AML-193 (cell line): ENCODE measurements around the gene HHATL.

ENCODE experiments used
- DNase-seq, 2 experiments: peaks; one replicate each; lab custom pipeline; 2025; lab: John Stamatoyannopoulos, UW

The HHATL gene

DNA sequence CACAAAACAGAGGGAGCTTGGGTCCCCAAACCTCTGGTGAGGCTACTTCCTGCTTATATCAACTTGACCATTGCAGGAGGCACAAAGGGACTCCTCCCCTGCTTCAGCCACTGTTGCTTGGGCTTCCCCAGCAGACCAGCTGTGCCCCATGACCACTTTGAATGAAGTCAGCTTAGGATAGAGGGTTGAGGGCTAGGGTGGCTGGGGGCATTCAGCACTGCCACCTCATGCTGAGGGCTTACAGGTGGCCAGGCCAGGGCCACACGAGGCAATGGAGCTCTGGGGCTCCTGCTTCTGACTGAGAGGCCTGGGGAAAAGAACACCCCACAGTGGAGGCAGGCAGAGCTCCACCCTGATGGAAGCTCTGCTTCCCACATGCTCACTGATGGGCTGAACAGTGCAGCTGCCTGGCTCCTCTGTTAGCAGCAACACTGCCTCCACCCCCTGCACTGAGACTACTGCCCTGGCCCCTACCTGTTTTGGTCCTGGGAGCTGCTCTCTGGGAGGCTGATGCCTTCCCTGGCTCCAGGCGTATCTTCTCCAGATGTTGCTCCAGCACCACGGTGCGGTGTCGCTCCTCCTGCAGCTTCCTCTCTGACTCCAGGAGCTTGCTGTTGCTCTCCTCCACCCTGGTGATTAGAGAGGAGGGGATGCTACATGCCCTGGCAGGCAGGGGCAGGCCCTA, 10.2 kb upstream of the HHATL start:
- DNase-seq = no peak

DNA sequence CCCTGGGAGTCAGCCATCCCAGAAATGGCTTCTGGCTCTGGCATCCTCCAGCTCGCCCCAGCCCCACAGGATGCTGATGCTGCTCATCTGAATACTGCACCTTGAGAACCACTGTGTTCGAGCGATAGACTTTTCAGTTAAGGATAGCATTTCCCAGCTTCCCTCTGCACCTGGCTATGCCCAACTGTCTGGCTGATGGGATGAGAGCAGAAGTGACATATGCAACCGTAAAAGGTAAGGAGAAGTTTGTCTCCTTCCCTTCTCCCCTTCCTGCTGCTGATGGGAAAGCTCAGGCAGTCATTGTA, 9.7 kb upstream of the HHATL start:
- DNase-seq = no peak

DNA sequence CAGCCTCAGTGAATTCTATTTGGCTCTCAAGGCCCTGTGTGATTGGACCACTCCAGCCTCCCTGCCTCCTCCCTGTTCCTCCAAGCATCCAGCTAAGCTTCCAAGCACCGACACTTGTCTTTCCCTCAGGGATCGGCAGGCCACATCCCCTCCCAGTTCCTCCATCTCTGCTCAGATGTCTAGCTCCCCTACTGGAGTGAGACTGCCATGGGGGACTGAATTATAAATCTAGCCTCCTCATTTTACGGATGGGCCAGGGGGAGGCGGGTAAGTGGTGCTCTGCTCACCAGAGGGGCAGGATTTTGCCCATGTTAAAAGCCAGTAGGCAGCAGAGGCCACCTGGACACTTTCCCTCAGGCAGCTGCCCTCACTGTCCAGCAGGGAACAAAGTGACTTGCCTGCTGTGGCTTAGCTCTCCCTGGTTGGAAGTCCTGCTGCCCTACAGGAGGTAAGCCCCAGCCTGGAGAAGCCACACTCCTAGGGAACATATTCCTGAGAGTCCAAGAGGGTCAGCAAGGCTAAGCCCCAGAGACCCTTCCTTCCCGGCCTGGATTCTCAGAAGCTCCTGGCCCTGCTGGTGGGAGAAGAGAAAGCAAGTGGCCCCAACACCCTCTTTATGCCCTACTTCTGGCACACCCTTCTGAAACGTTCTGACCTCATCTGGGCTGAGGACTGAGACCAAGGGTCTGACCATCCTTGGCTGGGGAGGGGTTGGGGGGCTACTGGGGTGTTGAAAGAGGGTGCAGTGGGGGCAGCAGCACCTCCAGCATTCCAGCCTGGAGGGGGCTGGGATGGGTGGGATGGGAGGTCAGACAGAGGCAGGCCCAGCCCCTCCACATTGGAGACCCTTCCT, 9.1 kb upstream of the HHATL start:
- DNase-seq = no peak

DNA sequence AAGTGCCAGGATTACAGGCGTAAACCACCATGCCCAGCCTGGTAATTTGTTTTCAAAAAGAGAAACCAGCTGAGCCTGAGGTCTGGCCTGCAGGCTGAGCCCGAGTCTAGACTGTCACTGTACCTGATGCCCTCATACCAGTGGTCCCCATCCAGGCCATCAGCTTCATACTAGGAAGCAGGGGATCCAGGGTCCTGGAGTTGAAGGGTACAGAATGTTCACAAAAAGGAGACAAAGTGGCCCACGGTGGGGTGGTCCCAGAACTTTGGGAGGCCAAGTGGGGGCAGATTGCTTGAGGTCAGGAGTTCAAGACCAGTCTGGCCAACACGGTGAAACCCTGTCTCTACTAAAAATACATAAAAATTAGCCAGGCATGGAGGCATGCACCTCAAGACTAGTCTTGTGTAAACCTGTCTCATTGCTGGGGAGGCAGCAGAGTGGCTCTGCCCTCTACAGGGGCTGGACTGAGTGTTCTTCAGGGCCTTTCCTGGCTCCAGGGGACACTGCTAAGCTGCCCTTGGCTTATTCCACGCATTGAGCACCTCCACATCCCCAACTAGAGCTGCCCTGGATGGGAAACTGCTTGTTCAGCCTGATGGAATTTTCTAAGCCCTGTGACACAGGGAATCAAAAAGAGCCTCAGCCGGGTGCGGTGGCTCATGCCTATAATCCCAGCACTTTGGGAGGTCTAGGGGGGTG, 7.9 kb upstream of the HHATL start:
- no peak for DNase-seq

DNA sequence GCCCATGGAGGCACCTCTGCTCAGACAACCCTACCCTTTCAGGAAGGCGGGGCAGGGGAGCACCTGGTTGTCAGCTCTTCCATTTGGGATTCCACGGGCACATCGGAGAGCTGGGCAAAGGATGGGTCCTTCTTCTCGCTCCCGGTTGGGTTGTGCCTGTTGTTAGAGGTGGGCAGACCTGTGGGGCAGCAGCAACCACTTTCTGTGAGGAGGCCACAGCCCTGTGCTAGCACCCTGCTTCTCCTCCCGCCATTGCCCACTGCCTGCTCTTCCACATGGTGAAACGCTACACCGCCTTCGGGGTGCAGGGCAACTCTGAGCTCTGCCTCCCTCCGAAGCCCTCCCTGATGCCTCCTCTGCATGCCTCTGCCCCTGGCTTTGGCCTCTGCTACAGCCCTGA, 7.0 kb upstream of the HHATL start:
- no peak for DNase-seq

DNA sequence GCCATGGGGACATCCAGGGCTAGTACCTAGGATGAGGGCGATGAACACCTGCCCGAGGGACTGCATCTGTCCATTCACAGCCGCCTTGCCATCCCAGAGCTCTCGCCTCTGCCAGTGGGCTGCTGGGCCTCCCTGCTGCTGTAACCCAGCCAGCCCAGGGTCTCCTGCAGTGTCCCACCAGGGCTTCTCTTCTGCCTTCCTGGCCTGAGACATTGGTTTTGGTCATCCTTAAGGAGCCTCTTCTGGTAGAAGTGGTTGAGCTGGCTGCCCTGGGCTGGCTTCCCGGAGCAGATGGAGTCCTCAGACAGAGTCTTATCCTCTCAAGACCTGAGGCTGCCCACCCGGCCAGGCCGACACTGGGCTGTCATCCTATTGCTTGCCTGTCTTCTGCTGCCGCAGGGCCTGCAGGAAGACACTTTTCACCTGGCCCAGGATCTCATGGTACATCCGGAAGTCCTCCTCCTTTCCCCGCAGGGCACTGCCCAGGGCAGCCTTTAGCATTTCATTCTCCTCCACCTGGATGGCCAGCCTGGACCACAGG, 6.1 kb upstream of the HHATL start:
- DNase-seq = no peak

DNA sequence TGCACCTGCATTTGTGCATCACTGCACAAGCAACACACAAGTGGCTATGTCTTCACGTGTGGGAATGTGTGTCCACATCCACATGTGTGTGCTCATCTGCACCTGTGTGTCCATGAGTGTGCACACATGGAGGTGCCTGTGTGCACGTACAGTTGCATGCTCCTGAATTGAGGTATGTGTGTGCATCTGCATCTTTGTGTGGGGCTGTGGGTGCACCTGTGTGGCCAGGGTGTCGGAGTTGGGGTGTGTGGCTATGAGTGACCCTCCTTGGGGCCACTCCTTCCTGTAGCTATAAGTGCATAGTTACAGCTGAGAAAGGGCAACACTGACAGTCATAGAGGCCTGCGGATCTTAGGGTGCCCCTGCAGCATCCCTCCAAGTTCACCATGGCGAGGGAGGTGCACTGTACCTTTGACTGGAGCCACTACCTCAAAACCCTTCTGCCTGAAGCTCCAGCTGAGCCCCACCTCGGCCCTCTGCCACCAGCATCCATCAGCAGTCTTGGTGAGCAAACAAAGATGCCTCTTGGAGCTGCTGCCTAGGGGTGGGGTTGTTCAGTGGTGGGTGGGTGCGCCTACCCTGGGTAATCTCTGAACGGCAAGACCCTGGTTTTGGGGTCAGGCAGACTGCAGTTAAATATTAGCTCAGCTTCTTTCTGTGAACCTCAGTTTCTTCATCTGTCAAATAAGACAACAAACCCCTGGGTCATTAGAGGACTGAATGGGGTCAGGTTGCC, 5.2 kb upstream of the HHATL start:
- no peak for DNase-seq

DNA sequence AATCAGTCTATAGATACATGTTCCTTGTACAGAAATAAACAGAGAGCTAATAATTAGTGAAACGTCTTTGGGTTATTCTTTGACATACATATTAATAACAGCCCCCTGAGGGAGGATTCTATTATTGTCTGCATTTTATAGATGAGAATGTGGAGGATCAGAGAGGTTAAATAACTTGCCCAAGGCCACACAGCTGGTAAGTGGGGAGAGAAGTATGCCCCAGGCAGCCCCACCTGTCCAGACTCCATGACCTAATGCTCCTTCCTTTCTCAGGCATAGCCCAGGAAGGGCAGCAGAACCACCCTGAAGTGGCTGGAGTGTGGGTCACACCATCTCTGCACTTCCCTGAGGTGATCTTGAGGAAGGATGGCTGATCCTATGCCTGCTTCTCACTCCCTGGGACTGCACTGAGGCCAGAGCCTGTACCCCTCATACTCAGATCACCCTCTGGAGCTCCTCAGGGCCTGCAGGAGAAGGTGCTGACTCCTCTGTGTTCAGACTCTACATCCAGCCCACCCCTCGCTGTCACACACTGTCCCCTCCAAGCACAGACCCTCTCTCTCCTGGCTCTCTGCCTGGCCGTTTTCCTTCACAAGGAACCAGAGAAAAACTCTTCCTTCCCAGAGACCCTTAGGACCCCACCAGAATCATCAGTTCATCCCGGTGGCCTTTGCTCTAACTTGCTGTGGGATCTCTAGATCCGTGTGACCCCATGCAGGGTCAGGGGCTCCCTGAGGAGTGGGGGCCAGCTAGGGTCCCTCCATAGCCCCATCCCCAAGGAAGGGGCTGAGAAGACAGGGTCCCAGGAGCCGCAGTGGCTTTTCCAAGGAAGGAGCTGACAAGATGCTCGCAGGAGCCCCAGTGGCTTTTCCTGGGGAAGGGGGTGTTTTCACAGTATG, 4.4 kb upstream of the HHATL start:
- no peak for DNase-seq

DNA sequence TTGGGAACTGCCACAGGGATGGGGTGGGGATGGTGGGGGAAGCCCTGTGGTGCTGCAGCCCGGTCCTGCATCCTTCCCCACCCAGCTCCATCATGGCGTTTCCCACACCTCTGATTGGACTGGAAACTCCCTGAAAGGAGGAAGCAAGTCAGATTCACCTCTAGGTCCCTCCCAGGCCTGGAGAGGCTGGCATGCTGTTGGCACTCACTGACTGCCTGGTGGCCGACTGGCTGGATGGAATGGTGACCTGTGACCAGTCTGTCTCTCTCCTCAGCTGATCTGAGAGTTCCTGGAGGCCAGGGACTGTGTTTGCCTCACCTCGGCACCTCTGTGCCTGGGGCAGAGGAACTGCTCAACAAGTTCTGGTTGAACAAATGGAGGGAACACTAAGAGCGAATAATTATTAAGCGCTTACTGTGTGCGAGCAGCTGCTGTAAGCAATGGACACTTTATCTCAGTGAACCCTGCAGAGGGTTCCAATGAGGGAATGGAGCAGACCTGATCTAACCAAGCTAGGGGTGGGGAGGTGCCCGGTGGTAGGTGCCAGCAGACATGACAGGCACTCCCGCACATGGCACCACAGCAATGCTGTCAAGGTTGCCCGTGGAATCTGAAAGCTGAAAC, 3.5 kb upstream of the HHATL start:
- no peak for DNase-seq

DNA sequence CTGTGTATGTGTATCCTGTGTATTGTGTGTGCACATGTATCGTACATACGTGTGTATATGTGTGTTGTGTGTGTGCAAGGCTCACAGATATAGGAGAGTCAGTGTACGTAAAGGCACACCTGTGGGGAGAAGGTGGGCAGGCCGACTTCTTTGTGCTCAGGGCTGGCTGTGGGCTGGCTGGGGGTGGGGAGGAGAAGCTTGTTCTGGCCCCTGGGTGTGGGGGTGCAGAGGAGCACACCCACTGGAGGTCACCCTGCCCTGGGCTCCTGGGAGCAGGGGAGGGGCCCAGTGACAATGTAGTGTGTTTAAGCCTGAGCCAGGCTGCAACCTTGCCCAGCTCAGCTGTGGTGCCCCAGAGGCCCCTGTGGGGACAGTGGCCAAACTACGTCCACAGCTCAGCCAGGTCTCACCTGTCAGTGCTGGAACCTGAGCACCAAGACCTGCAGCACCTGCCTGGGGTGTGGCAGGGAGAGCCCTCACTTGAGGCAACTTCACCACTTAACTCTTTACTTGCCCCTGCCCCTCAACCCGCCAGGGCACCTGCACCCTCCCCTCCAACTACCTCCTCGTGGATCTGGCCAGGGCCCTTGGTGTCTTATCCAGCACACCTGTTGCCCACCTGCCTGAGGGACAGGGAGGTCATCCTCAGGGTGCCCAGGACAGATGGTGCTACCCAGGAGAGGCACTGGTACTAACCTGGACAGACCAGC, 2.6 kb upstream of the HHATL start:
- no peak for DNase-seq

DNA sequence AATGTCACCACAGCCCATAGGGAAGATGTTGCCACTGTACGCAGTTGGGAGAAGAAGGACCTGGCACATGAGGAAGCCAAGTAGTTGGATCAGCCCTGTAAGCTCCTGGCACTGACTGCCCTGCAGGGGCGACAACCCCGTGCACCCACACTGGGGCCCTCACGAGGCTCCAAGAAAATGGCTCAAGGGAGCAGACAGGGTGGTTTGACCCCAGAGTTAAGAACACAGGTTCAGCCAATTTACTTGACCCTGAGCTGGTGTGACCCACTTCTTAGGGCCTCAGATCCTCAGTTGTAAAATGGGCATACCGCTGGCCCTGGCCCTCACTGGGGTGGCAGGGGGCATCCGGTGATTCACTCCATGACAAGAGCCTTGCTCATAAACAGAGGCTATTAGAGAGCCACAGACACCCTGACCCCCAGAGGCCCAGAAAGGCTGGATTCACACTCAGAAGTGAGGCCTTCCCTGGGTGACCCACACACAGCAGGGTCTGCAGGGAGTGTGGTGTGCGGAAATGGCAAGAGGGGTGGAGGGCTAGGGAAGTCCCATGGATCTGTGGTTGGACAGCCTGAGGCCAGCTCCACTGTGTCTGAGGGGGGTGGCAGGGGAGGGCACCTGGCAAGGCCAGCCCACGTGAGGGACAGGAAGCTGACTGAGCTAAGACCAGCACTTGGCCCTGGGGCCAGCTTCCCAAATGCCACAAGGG, 1.7 kb upstream of the HHATL start:
- no peak for DNase-seq

DNA sequence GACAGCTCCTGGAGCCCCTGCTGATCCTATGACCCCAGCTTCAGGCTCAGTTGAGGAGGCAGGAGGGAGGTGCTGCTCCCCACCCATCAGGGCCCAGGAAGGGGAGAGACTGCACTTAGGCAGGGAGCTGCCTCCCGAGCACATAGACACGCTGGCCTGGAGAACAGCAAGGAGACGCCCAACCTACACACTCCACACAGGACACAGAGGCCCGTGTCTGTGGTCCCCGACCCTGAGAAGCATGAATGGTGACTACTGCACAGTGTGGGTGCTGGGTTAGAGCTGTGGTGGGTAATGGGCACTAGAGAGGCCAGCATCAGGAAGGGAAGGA, 1.1 kb upstream of the HHATL start:
- DNase-seq = no peak

DNA sequence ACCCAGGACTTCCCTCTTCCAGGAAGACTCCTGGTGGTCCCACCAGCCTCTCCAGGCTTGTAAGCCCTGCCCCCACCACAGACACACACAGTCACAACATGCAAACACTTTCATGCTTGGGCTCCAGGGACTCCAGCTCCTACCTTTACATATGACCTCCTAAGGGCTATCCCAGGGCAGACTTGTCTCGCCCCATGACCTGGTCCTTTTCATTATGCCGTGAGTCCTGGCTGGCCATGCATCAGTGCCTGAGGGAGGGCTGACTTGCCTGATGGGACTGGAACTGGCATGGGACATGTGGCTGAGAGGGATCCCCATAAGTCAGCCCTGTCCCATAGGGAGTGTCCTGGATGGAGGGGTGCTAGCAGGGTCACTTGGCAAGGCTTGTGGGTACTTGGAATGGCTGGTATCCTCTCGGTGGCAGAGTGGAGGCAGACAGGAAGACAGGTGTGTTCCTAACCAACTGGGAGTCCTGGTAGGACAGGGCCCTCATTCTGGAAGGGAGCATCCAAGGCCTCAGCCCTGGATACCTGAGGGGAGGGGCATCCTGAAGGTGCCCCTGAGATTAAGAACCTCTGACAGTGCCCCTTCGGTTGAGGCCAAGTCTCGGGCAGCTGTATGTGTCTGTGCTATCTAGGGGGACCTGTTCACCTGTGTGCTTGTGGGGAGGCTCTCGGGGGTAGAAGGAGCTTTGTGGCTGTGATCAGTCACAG, 540 bp upstream of the HHATL start:
- no peak for DNase-seq

DNA sequence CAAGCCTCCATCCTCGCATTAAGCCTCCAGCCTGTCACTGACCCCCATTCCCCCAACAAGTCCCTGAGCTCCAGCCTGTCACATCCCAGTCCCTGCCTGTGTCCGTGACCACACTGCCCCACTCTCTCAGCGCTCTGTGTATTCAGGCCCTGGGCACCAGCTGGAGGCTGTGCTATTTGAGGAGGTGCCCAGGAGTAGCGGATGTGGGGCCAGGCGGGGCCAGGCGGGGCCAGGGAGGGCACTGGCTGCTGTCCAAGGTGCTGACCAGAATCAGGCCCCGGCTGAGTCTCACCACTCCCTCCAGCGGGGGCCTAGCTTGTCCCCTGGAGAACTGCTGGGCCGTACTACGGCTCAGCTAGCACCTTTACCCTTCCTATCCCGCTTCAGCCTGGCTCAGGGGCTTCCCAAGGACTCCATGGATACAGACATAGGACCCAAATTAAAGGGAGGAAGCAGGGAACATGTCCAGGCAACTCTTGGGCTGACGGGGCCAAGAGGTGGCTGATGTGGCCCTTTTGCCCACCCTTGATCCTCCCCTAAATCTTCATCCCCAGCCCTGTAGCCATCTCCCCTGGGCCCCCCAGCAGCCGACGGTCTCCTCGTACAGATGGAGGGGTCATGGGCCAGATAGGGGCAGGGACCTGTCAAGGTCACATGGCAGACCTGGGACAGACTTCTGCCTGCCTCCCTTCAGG, 1.1 kb downstream of the HHATL start:
- DNase-seq = peak; percentile 39 to 54

DNA sequence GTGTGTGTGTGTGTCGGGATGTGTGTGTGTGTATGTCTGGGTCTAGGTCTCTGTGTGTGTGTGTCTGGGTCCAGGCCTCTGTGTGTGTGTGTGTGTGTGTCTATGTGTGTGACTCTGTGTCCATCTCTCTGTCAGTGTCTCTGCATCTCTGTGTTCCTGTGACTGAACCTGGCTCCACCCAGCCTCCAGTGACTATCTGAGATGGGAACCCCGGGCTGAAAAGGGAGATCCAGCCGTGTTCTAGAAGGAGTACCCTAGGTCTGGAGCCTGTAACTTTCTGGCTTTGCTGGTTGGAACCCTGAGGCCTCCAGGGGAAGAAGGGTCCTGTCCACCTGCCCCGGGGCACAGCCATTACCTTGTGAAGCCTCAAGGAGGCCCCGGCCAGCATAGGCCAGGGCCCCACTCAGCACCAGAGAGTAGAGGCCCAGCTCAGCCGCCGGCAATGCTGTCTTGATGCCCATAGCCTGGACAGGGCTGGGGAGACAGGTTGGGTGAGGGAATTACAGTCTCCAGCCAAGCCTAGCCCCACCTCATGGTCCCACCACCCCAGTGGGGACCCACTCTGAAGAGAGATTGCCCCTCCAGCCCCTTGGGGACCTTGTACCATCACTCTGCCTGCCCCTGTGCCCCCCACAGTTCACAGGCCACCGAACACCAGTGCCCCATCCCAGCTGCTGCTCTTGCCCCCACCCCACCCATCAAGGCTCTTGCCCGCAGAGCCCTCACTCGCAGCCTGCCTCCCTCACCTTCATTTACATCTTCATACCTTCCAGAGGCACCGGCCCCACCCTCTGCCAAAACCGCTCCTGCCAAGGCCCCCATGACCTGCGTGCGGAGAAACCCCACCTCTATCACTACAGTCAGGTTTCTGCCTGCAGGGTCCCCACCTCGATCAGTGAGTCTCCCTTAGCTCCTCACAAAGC, 2.0 kb downstream of the HHATL start:
- DNase-seq = no peak

DNA sequence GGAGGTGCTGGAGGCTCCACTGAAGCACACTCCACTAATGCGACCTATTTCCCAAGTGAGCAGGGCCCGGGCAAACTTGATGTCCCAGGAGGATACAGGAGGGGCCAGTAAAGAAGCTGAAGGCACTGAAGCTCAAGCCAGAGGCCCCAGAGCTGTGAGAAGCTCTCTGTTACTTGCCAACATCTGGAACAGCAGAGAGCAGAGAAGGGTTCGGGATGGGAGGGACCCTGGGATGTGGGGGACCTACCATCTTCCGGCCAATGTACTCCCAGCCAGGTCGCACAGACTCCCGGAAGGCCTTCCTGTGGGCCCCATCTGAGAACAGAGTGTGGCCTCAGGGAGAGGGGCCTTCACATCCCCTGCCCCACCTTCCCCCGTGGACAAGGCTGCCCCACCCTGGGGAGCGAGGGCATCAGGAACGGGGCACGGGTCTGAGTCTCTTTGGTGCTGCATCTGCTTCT, 3.1 kb downstream of the HHATL start:
- DNase-seq = no peak

DNA sequence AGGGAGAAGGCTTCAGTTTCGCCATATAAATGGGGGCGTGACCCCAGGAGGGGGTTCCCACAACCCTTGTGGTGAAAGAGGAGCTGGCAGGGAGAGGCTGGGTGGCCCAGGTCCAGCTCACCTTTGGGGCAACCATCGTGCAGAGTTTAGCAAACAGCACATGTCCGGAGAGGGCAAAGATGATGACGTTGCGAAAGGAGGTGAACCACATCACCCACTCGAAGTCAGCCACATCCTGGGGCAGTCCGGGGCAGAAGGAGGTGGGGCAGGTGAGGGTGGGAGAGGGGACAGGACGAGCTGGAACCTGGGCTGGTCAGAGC, 3.7 kb downstream of the HHATL start:
- DNase-seq = no peak
